Liver (tissue), 9 donors: Measurements from ENCODE around the gene TNFAIP6. TPM values are rescaled to one million over a fixed set of nuclear protein-coding genes. Genes with fewer than 3 reads are reported as not detected.
"Not testable (repeated sequence)": the region's sequence is repeated elsewhere in the genome, so short reads cannot be mapped to it uniquely, and the experiment has no call there.

Experiments used
- DNase-seq: peaks from one replicate; pipeline ENCODE4 v3.0.0-alpha.2; 2017; ENCODE audit warnings: low spot score
- H3K27ac ChIP-seq, 2 donors: one replicate each; pipeline ENCODE4 v1.7.0; 2013; ENCODE audit warnings: inconsistent platforms in 2 of 2, low read length in 2 of 2, control low read depth in 1 of 2, low read depth in 1 of 2, mild to moderate bottlenecking in 1 of 2
- H3K27me3 ChIP-seq, 4 donors: one replicate each; pipeline versions ENCODE4 v1.6.1 to v1.7.0; 2013; ENCODE audit warnings: low read length in 3 of 4, inconsistent platforms in 1 of 4, mild to moderate bottlenecking in 1 of 4, moderate library complexity in 1 of 4; ENCODE audit not compliant: control insufficient read depth in 4 of 4, insufficient read depth in 4 of 4
- H3K36me3 ChIP-seq, 4 donors: one replicate each; pipeline versions ENCODE4 v1.6.1 to v1.7.0; 2013; ENCODE audit warnings: low read length in 3 of 4, mild to moderate bottlenecking in 3 of 4, low read depth in 1 of 4, moderate library complexity in 1 of 4; ENCODE audit not compliant: control insufficient read depth in 4 of 4, insufficient read depth in 3 of 4
- H3K4me1 ChIP-seq, 4 donors: one replicate each; pipeline versions ENCODE4 v1.6.1 to v1.7.0; 2013; ENCODE audit warnings: low read length in 3 of 4, mild to moderate bottlenecking in 3 of 4, moderate library complexity in 1 of 4; ENCODE audit not compliant: control insufficient read depth in 4 of 4, insufficient read depth in 4 of 4
- H3K4me3 ChIP-seq, 3 donors: one replicate each; pipeline versions ENCODE4 v1.6.1 to v1.7.0; 2013; ENCODE audit warnings: low read length in 3 of 3, control low read depth in 1 of 3, low read depth in 1 of 3, mild to moderate bottlenecking in 1 of 3
- H3K9ac ChIP-seq, 2 donors: one replicate each; pipeline ENCODE4 v1.7.0; 2013; ENCODE audit warnings: low read length in 2 of 2, mild to moderate bottlenecking in 2 of 2, moderate library complexity in 2 of 2, control low read depth in 1 of 2, low read depth in 1 of 2
- H3K9me3 ChIP-seq, 4 donors: one replicate each; pipeline versions ENCODE4 v1.6.1 to v1.7.0; 2013; ENCODE audit warnings: low read length in 3 of 4; ENCODE audit not compliant: control insufficient read depth in 4 of 4
- ATF3 ChIP-seq: IDR thresholded peaks from 2 replicates; pipeline ENCODE4 v1.6.1; 2016; ENCODE audit warnings: antibody characterized with exemption
- EGR1 ChIP-seq, 2 donors: IDR thresholded peaks; 2 replicates each; pipeline ENCODE4 v1.6.1; 2016 to 2018; ENCODE audit warnings: antibody characterized with exemption in 2 of 2, low read depth in 2 of 2
- FOXA2 ChIP-seq: IDR thresholded peaks from 2 replicates; pipeline ENCODE4 v1.6.1; 2016; ENCODE audit warnings: antibody characterized with exemption
- GABPA ChIP-seq, 2 donors: IDR thresholded peaks in 1 of 2; conservative IDR thresholded peaks in 1 of 2; 2 replicates each; pipeline ENCODE4 v1.6.1; 2016; ENCODE audit warnings: antibody characterized with exemption in 2 of 2, mild to moderate bottlenecking in 1 of 2, moderate library complexity in 1 of 2
- HNF4G ChIP-seq: IDR thresholded peaks from 2 replicates; pipeline ENCODE4 v1.6.1; 2016; ENCODE audit warnings: antibody characterized with exemption
- JUND ChIP-seq, 2 donors: IDR thresholded peaks; 2 replicates each; pipeline ENCODE4 v1.6.1; 2016; ENCODE audit warnings: antibody characterized with exemption in 2 of 2
- MAX ChIP-seq: IDR thresholded peaks from 2 replicates; pipeline ENCODE4 v1.6.1; 2016; ENCODE audit warnings: antibody characterized with exemption
- NR2F2 ChIP-seq: IDR thresholded peaks from 2 replicates; pipeline ENCODE4 v1.6.1; 2016; ENCODE audit warnings: antibody characterized with exemption
- REST ChIP-seq: IDR thresholded peaks from 2 replicates; pipeline ENCODE4 v1.6.1; 2016; ENCODE audit warnings: antibody characterized with exemption, mild to moderate bottlenecking
- RXRA ChIP-seq, 2 donors: IDR thresholded peaks; 2 replicates each; pipeline ENCODE4 v1.6.1; 2017 to 2018; ENCODE audit warnings: antibody characterized with exemption in 2 of 2, mild to moderate bottlenecking in 1 of 2
- SP1 ChIP-seq: IDR thresholded peaks from 2 replicates; pipeline ENCODE4 v1.6.1; 2018; ENCODE audit warnings: antibody characterized with exemption, mild to moderate bottlenecking
- TAF1 ChIP-seq: conservative IDR thresholded peaks from 2 replicates; pipeline ENCODE4 v1.6.1; 2016; ENCODE audit warnings: antibody characterized with exemption, mild to moderate bottlenecking
- YY1 ChIP-seq: IDR thresholded peaks from 2 replicates; pipeline ENCODE4 v1.6.1; 2016; ENCODE audit warnings: antibody characterized with exemption, mild to moderate bottlenecking
- WGBS: extraction: QIAGEN DNeasy Blood & Tissue Kit; methylation state at CpG from one replicate; pipeline ENCODE4 v1.1.7; 2013; 5-methylcytosine and 5-hydroxymethylcytosine counted together
- polyA plus RNA-seq, 2 donors: library from polyadenylated mRNA; stranded (reverse) in 1 of 2; unstranded in 1 of 2; fragments of 200-250 nt in 1 of 2; fragments of >200 nt in 1 of 2; fragmentation: Nextera tagmentation in 1 of 2; extraction: Ambion mirVana in 1 of 2; gene quantifications; one replicate each; pipeline versions ENCODE4 v1.2.1 to v1.2.3, GENCODE V29; 2013 to 2015
- total RNA-seq, 2 donors: library from RNA; depleted of rRNA; stranded (reverse); fragments of >200 nt; gene quantifications; one replicate each; pipeline ENCODE4 v1.2.3, GENCODE V29; 2014
- TF ChIP-seq, protein P1 (sequence below): IDR thresholded peaks from 2 replicates; pipeline ENCODE4 v1.6.1; 2016; ENCODE audit warnings: antibody characterized with exemption
- TF ChIP-seq, protein P2 (sequence below): fragments of 150-350 bp; IDR thresholded peaks from 2 replicates; pipeline ENCODE4 v1.5.1; 2017; ENCODE audit warnings: improper control_type of control experiment, low read depth, low read length; ENCODE audit not compliant: missing input control
- donor health status: healthy.
- donor health status: healthy.
- donor health status: healthy.
- donor health status: healthy.
- donor health status: healthy.

The TNFAIP6 gene
- total and polyA plus RNA-seq, 4 donors, result 0.17 to 0.28 (median 0.20) TPM

DNA sequence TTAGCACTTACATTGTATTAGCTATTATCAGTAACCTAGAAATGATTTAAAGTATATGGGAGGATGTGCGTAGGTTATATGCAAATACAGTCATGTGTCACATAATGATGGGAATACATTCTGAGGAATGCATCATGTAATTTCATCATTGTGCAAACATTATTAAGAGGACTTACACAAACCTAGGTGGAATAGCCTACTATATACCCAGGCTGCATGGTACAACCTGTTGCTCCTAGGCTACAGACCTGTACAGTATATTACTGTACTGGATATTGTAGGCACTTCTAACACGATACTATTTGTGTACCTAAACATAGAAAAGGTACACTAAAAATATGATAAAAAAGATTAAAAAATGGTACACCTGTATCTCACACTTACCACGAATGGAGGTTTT lies 60.3 kb downstream of the TNFAIP6 start:
- TF ChIP-seq GABPA (IDR thresholded peaks at IDR 0.05 in 1 of 2, conservative IDR thresholded peaks at IDR 0.05 in 1 of 2) (no peak), EGR1 (IDR thresholded peaks at IDR 0.05; ENCODE audit: low read depth in 2 of 2) (no peak), FOXA2 (no peak)
- no peak overlapping the region for H3K4me3 ChIP-seq
- 94% methylated on average over 3 of the region's 3 CpGs for WGBS
- no peak overlapping the region for H3K27ac ChIP-seq
- H3K9ac ChIP-seq, result no peak overlapping the region
- no peaks in the 10 kb centered on the region for H3K9me3 ChIP-seq
- H3K4me1 ChIP-seq, result no peaks in the 10 kb centered on the region
- no peak for DNase-seq
- H3K27me3 ChIP-seq, result no peaks in the 10 kb centered on the region
- H3K36me3 ChIP-seq, result peaks cover 4 to 41% (median 38%) of the 10 kb centered on the region in 4 donors

DNA sequence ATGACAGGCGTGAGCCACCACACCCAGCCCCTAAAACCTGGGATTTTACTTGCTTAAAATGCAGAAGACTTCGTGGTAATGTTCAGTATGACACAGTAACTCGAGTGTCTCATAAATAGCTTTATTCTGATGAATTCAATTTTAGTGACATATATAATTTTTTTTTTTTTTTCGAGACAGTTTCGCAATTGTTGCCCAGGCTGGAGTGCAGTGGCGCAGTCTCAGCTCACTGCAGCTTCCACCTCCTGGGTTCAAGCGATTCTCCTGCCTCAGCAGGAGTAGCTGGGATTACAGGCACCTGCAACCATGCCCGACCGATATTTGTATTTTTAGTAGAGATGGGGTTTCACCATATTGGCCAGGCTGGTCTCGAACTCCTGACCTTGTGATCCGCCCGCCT lies 64.3 kb downstream of the TNFAIP6 start:
- not testable (repeated sequence) for H3K4me1 ChIP-seq, H3K27me3 ChIP-seq, H3K9me3 ChIP-seq, H3K4me3 ChIP-seq, H3K27ac ChIP-seq, DNase-seq, H3K9ac ChIP-seq
- peaks cover 6 to 47% (median 39%) of the 10 kb centered on the region in 4 donors for H3K36me3 ChIP-seq
- 97% methylated on average over 12 of the region's 12 CpGs for WGBS

GRCh38 chr2:151422917-151423439 lies 65.6 kb downstream of the TNFAIP6 start:
- no peak overlapping the region for H3K9ac ChIP-seq
- WGBS, result 83% methylated on average over 3 of the region's 3 CpGs
- H3K36me3 ChIP-seq, result peaks cover 9 to 42% (median 30%) of the 10 kb centered on the region in 4 donors
- H3K4me3 ChIP-seq, result no peak overlapping the region
- no peaks in the 10 kb centered on the region for H3K9me3 ChIP-seq
- H3K4me1 ChIP-seq, result no peaks in the 10 kb centered on the region
- no peak for DNase-seq
- H3K27me3 ChIP-seq, result no peaks in the 10 kb centered on the region
- TF ChIP-seq SP1, result no peak
- TF ChIP-seq JUND (IDR thresholded peaks at IDR 0.05), result no peak
- TF ChIP-seq, protein P1, sequence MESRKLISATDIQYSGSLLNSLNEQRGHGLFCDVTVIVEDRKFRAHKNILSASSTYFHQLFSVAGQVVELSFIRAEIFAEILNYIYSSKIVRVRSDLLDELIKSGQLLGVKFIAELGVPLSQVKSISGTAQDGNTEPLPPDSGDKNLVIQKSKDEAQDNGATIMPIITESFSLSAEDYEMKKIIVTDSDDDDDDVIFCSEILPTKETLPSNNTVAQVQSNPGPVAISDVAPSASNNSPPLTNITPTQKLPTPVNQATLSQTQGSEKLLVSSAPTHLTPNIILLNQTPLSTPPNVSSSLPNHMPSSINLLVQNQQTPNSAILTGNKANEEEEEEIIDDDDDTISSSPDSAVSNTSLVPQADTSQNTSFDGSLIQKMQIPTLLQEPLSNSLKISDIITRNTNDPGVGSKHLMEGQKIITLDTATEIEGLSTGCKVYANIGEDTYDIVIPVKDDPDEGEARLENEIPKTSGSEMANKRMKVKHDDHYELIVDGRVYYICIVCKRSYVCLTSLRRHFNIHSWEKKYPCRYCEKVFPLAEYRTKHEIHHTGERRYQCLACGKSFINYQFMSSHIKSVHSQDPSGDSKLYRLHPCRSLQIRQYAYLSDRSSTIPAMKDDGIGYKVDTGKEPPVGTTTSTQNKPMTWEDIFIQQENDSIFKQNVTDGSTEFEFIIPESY, result no peak
- no peak for TF ChIP-seq FOXA2
- no peak for TF ChIP-seq EGR1 (IDR thresholded peaks at IDR 0.05; ENCODE audit: low read depth in 2 of 2)
- no peak for TF ChIP-seq NR2F2
- no peak for TF ChIP-seq YY1
- TF ChIP-seq REST, result no peak
- TF ChIP-seq RXRA (IDR thresholded peaks at IDR 0.05), result no peak
- no peak for TF ChIP-seq HNF4G
- TF ChIP-seq GABPA (IDR thresholded peaks at IDR 0.05 in 1 of 2, conservative IDR thresholded peaks at IDR 0.05 in 1 of 2), result no peak
- no peak for TF ChIP-seq MAX
- no peak for TF ChIP-seq ATF3
- TF ChIP-seq, protein P2, sequence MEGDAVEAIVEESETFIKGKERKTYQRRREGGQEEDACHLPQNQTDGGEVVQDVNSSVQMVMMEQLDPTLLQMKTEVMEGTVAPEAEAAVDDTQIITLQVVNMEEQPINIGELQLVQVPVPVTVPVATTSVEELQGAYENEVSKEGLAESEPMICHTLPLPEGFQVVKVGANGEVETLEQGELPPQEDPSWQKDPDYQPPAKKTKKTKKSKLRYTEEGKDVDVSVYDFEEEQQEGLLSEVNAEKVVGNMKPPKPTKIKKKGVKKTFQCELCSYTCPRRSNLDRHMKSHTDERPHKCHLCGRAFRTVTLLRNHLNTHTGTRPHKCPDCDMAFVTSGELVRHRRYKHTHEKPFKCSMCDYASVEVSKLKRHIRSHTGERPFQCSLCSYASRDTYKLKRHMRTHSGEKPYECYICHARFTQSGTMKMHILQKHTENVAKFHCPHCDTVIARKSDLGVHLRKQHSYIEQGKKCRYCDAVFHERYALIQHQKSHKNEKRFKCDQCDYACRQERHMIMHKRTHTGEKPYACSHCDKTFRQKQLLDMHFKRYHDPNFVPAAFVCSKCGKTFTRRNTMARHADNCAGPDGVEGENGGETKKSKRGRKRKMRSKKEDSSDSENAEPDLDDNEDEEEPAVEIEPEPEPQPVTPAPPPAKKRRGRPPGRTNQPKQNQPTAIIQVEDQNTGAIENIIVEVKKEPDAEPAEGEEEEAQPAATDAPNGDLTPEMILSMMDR, result no peak
- no peak for TF ChIP-seq TAF1
- no peak overlapping the region for H3K27ac ChIP-seq
